ENCODE data around the gene WWOX. TPM values are rescaled to one million over a fixed set of nuclear protein-coding genes. Genes with fewer than 3 reads are reported as not detected.

Gene WWOX
- total RNA-seq, 3 donors from 2014 or later (not counting 1 experiment from before 2014, with no cell fraction given): 21.0 to 29.8 (median 27.0) TPM

GRCh38 chr16:78501744-78502143 is 402.3 kb downstream of the WWOX start:
- Mint-ChIP-seq H3K4me1 (no peaks in the 10 kb centered on the region), H3K27ac (no peak overlapping the region), H3K9me3 (no peaks in the 10 kb centered on the region), H3K27me3 (ENCODE audit: low read depth in 2 of 2) (no peaks in the 10 kb centered on the region), H3K4me3 (no peak overlapping the region), H3K36me3 (no peaks in the 10 kb centered on the region)
- WGBS (ENCODE audit: insufficient coverage): 88% methylated on average over 8 of the region's 8 CpGs
- no peak overlapping the region for H3K4me3 ChIP-seq (ENCODE audit: low read length)
- H3K4me1 ChIP-seq (ENCODE audit: control insufficient read depth, insufficient read depth, low read length): no peaks in the 10 kb centered on the region
- no peaks in the 10 kb centered on the region for H3K36me3 ChIP-seq (ENCODE audit: control insufficient read depth, insufficient read depth, low read length)
- ATAC-seq: no peak
- TF ChIP-seq CTCF (IDR thresholded peaks at IDR 0.05): no peak
- H3K27ac ChIP-seq (ENCODE audit: low read length): no peak overlapping the region
- H3K9me3 ChIP-seq (ENCODE audit: control insufficient read depth, insufficient read depth, low read length): no peaks in the 10 kb centered on the region
- no peaks in the 10 kb centered on the region for H3K27me3 ChIP-seq (ENCODE audit: control insufficient read depth, insufficient read depth, low read length)
- no peak for DNase-seq
- intact Hi-C loops (cut with micrococcal nuclease): loop anchor here (5.0 kb wide), 1 partner anchor 711 kb away; no protein-coding TSS in a partner anchor

GRCh38 chr16:78502812-78503350 is 403.4 kb downstream of the WWOX start:
- intact Hi-C loops (cut with micrococcal nuclease): loop anchor here (1.0 to 5.0 kb wide), 3 partner anchors 267 to 1099 kb away; no protein-coding TSS in a partner anchor

GRCh38 chr16:78503602-78504001 is 404.1 kb downstream of the WWOX start:
- no peaks in the 10 kb centered on the region for H3K36me3 ChIP-seq (ENCODE audit: control insufficient read depth, insufficient read depth, low read length)
- no peaks in the 10 kb centered on the region for H3K9me3 Mint-ChIP-seq
- TF ChIP-seq CTCF (IDR thresholded peaks at IDR 0.05): peak; percentile 86
- no peak overlapping the region for H3K4me3 ChIP-seq (ENCODE audit: low read length)
- no peak overlapping the region for H3K4me3 Mint-ChIP-seq
- no peaks in the 10 kb centered on the region for H3K27me3 ChIP-seq (ENCODE audit: control insufficient read depth, insufficient read depth, low read length)
- H3K27ac ChIP-seq (ENCODE audit: low read length): no peak overlapping the region
- WGBS (ENCODE audit: insufficient coverage): 19% methylated on average over 2 of the region's 3 CpGs
- H3K27me3 Mint-ChIP-seq (ENCODE audit: low read depth in 2 of 2): no peaks in the 10 kb centered on the region
- no peaks in the 10 kb centered on the region for H3K9me3 ChIP-seq (ENCODE audit: control insufficient read depth, insufficient read depth, low read length)
- no peak overlapping the region for H3K27ac Mint-ChIP-seq
- DNase-seq: peak in 1 of 2 donors; percentile 76
- peak in 2 of 3 donors; percentile 52 to 58 for ATAC-seq
- no peaks in the 10 kb centered on the region for H3K36me3 Mint-ChIP-seq
- intact Hi-C loops (cut with micrococcal nuclease): loop anchor here (1.0 to 5.0 kb wide), 3 partner anchors 267 to 1099 kb away; no protein-coding TSS in a partner anchor
- H3K4me1 Mint-ChIP-seq: no peaks in the 10 kb centered on the region
- H3K4me1 ChIP-seq (ENCODE audit: control insufficient read depth, insufficient read depth, low read length): no peaks in the 10 kb centered on the region

More at GRCh38 chr16:78502812-78503350, 403.4 kb downstream of the WWOX start:
- H3K27me3 ChIP-seq (ENCODE audit: control insufficient read depth, insufficient read depth, low read length): no peaks in the 10 kb centered on the region
- 88% methylated on average over 10 of the region's 10 CpGs for WGBS (ENCODE audit: insufficient coverage)
- DNase-seq (no peak), ATAC-seq (no peak)
- no peak overlapping the region for H3K4me3 ChIP-seq (ENCODE audit: low read length)
- H3K4me3 Mint-ChIP-seq: no peak overlapping the region
- no peak overlapping the region for H3K27ac ChIP-seq (ENCODE audit: low read length)
- no peaks in the 10 kb centered on the region for H3K4me1 ChIP-seq (ENCODE audit: control insufficient read depth, insufficient read depth, low read length)
- H3K4me1 Mint-ChIP-seq: no peaks in the 10 kb centered on the region
- H3K36me3 Mint-ChIP-seq: no peaks in the 10 kb centered on the region
- no peaks in the 10 kb centered on the region for H3K27me3 Mint-ChIP-seq (ENCODE audit: low read depth in 2 of 2)
- no peaks in the 10 kb centered on the region for H3K9me3 ChIP-seq (ENCODE audit: control insufficient read depth, insufficient read depth, low read length)
- H3K9me3 Mint-ChIP-seq: no peaks in the 10 kb centered on the region
- H3K27ac Mint-ChIP-seq: no peak overlapping the region
- H3K36me3 ChIP-seq (ENCODE audit: control insufficient read depth, insufficient read depth, low read length): no peaks in the 10 kb centered on the region
- no peak for TF ChIP-seq CTCF (IDR thresholded peaks at IDR 0.05)

GRCh38 chr16:78504401-78504851 is 405.0 kb downstream of the WWOX start:
- no peaks in the 10 kb centered on the region for H3K4me1 Mint-ChIP-seq
- Histone ChIP-seq H3K9me3 (ENCODE audit: control insufficient read depth, insufficient read depth, low read length) (no peaks in the 10 kb centered on the region), H3K27me3 (ENCODE audit: control insufficient read depth, insufficient read depth, low read length) (no peaks in the 10 kb centered on the region), H3K27ac (ENCODE audit: low read length) (no peak overlapping the region), H3K4me3 (ENCODE audit: low read length) (no peak overlapping the region), H3K4me1 (ENCODE audit: control insufficient read depth, insufficient read depth, low read length) (no peaks in the 10 kb centered on the region), H3K36me3 (ENCODE audit: control insufficient read depth, insufficient read depth, low read length) (no peaks in the 10 kb centered on the region)
- no peak overlapping the region for H3K4me3 Mint-ChIP-seq
- TF ChIP-seq CTCF (IDR thresholded peaks at IDR 0.05): no peak
- no peak for ATAC-seq
- H3K9me3 Mint-ChIP-seq: no peaks in the 10 kb centered on the region
- H3K36me3 Mint-ChIP-seq: no peaks in the 10 kb centered on the region
- no peaks in the 10 kb centered on the region for H3K27me3 Mint-ChIP-seq (ENCODE audit: low read depth in 2 of 2)
- intact Hi-C loops (cut with micrococcal nuclease): loop anchor here (5.0 kb wide), 1 partner anchor 708 kb away; no protein-coding TSS in a partner anchor
- no peak overlapping the region for H3K27ac Mint-ChIP-seq
- no peak for DNase-seq
- WGBS (ENCODE audit: insufficient coverage): 84% methylated on average over 12 of the region's 12 CpGs

Measured in natural killer cell (primary cell).